Activated T-helper 9 cell treated with anti-CD3 and anti-CD28 coated beads, Interleukin-2, amount 50 U/mL, for 16 hours (primary cell): ENCODE measurements around the gene LYSMD1.
"Not testable (repeated sequence)": the region's sequence is repeated elsewhere in the genome, so short reads cannot be mapped to it uniquely, and the experiment has no call there.

ENCODE experiments used
- DNase-seq: peaks from one replicate; pipeline ENCODE4 v3.0.0-alpha.2; 2020; ENCODE audit warnings: low read depth

Gene LYSMD1

GRCh38 chr1:151165738-151166504 lies at the start of gene LYSMD1, which contains the start of gene SCNM1:
TSS of gene LYSMD1 (minus strand) at chr1:151165902. CDS start at chr1:151165258, 644 bp downstream.
TSS of gene SCNM1 (plus strand) at chr1:151166144. CDS start at chr1:151166153, 9 bp downstream.
- DNase-seq: peak; percentile 91

DNA sequence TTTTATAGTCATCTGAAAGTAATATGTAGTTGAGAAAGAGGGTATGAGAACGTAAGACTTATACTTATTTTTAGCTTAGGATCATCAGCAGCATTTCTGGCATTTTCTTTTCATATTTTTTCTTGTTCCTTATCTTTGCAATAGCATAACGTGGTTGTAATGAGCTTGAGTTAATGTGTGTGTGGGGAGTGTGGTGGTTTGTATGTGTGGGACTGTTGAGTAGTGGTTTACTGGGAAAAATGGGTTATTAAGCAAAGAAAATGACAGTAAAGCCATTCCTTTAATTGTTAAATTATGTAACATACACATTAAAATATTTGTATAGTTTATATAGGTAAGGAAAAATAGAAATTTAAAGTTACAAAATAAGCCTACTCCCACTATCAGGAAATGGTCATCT lies 47.9 kb upstream of the LYSMD1 start:
- DNase-seq: no peak

- no peak for DNase-seq
Observed at GRCh38 chr1:151211972-151212705, 46.4 kb upstream of the LYSMD1 start.

DNA sequence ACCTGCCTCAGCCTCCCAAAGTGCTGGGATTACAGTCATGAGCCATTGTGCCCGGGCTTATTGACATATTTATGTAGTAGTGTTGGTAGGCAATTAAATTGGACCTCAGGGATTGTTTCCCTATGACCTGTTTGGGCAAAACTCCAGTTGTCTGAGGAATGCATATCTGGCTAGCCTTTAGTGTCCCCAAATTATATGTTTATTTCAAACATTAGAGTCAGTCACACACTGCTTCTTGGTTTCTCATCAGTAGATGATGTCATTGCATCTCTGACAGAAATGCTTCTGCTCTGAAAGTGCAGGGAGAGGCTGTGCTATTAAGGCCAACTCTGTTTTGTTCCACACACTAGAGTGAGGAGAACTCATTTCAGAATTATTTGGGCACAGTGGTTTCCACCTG lies 45.1 kb upstream of the LYSMD1 start:
- no peak for DNase-seq

DNA sequence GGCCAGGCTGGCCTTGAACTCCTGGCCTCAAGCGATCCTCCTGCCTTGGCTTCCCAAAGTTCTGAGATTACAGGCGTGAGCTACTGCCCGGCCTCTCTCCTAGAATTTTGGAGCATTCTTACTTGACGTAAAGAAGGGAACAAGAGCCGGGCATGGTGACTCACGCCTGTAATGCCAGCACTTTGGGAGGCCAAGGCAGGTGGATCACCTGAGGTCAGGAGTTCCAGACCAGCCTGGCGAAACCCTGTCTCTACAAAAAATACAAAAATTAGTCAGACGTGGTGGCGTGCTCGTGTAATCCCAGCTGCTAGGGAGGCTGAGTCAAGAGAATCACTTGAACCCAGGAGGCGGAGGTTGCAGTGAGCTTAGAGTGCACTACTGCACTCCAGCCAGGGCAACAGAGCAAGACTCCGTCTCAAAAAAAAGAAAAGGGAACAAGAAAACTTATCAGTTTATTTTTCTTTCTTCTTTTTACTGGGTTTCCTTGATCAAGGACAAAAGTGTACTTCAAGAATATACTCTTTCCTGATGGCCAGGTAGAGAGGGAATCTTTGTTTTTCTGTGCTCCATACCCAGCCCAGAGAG lies 39.8 kb upstream of the LYSMD1 start:
- DNase-seq: not testable (repeated sequence)

DNA sequence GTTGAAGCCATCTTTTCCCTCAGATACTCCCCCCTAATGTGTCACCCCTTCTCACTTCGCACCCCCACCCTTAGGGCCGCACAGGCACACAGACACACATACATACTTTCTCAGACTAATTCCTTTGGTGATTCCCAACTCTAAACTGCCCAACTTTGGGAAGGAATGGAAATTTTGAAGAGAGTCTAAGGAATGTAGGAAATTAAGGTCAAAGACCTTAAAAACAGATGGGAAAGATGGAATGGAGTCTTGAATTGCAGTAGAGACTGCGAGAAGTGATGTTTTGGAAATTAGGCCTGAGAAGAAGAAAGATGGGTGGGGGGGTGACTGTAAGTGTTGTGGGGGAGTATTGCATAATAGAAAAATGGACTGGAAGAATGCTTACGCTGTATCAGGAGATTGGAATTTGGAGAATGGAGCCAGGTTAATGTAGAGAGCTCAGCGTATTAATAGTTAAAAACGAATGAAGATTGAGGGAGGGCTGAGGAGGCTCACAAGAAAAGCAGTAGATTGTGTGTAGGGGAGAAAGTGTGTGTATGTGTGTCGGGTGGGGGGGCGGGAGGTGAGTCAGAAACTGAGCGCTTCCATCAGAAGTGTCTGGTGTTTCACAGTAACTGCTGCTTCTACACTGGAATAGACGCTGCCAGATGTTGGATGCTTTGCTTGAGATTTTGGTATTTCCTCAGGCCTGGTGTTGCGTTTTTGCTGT lies 34.3 kb upstream of the LYSMD1 start:
- DNase-seq: no peak

DNA sequence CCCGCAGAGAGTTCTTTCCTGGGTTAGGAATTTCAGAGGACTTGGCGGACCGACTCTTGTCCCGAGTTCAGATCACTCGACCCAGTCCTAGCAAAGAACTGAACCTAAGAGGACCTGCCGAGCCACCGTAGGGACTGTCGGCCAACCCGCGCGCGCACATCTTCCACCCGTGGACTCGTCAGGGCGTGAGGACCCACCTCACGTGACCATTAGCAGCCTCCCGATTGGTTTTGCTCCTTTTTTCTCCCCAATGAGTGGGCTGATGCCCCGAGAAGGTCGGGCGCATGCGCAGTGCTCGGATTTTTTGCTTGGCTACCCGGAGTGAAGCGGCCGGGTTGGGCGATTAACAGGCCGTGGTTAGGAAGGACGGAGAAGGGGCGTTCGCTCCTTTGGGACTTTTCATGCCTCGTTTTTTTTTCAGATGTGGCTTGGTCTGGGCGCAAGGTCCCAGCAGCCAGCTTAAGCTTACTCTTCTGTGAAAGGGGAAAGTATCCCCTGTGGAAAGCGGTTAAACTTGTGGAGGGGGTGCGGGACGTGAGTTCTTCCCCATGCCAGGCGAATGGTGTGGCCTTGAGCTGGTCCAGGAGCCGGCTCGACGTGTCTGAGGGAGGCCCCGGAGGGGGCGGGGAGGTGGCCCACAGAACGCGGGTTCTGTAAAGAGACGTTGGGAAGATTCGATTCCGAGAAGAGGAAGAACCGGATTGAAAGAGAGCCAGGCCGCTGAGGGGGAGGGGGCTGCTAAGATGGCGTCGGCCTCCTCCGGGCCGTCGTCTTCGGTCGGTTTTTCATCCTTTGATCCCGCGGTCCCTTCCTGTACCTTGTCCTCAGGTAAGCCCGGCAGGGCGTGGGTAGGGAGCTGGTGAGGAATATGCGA lies 32.8 kb upstream of the LYSMD1 start, which contains the start of gene PIP5K1A:
Gene PIP5K1A, plus strand, starts transcription at position 299 of the 874 bp plus-strand sequence. Its CDS starts 445 bp downstream, at position 744.
- peak; percentile 97 for DNase-seq

DNA sequence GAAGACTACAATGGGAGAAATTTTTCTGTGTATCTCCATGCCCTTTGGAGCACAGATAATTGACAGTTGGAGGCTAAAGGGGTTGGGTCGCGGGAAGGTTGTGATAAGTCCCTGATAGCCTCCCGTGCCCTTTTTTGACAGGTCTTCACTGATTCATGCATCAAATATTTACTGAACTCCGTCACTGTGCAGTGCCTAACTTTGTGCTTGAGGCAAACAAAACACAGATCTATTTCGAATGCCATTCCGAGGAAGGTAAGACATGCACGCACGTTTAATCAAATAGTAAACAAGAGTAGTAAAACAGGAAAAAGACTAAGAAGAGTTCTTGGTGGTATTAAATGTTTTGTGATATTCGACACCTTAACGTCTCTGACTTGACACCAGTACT lies 32.2 kb upstream of the LYSMD1 start:
- no peak for DNase-seq

GRCh38 chr1:151196292-151196800 lies 30.6 kb upstream of the LYSMD1 start:
- no peak for DNase-seq

DNA sequence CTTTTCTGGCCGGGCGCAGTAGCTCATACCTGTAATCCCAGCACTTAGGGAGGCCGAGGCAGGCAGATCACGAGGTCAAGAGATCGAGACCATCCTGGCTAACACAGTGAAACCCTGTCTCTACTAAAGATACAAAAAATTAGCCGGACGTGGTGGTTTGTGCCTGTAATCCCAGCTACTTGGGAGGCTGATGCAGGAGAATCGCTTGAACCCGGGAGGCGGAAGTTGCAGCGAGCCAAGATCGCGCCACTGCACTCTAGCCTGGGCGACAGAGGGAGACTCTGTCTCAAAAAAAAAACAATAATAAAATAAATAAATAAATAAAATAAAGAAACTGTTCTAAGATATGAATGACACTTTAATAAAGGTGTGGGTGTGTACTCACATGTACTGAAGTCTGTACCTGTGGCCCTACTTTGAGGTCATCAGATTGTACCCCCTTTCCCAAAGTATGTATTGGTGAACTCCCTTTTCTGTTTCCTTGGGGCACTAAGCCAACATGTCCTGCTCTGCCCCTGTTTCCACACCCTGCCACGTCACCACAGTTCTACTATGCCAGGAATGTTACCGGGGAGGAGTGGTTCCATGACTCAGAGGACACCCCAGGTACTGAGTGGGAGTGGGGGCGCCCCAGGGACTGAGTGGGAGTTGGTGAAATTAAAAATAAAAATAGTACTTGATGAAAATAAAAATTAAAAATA lies 29.3 kb upstream of the LYSMD1 start:
- not testable (repeated sequence) for DNase-seq

DNA sequence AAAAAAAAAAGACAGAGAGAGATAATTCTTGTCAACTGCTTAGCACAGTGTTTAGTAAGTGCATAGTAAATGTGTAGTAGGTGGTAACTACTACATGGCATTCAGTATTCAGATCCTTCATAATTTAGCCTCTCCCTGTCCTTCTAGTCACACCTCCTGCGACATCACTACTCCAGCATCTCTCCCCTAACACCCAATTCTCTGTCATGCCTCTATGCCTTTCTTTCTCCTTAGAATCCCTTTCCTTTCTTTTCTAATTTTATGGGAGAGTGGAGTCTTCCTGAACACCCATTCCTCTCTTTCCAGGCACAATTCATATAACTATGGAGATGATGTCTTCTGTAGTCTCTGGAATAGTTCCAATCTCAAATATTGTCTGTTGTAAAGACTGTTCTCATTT lies 28.2 kb upstream of the LYSMD1 start:
- DNase-seq: no peak

DNA sequence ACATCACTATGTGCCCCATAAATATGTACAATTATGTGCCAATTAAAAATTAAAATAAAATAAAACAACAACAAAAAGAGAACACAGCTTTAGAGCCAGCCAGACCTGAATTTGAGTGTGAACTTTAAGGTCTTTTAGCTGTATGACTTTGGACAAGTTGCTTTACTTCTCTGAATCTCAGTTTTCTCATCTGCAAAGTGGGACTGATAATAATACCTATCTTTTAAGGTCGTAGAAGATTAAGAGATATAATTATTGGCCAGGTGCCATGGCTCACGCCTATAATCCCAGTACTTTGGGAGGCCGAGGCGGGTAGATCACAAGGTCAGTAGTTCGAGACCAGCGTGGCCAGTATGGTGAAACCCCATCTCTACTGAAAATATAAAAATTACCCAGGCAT lies 27.6 kb upstream of the LYSMD1 start:
- DNase-seq: no peak

DNA sequence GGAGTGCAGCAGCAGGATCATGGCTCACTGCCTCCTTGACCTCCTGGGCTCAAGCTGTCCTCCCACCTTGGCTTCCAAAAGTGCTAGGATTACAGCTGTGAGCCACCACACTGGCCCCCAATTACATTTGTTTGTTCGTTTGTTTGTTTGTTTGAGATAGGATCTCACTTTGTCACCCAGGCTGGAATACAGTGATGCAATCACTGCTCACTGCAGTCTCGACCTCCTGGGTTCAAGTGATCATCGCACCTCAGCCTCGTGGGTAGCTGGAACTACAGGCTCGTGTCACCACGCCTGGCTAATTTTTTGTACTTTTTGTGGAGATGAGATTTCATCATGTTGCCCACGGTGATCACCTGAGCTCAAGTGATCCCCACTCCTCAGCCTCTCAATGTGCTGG lies 26.3 kb upstream of the LYSMD1 start:
- DNase-seq: no peak

- peak; percentile 76 for DNase-seq
Observed at GRCh38 chr1:151189637-151190445, 24.1 kb upstream of the LYSMD1 start, which contains the start of gene VPS72. TSS of gene VPS72 (minus strand) at chr1:151190197. CDS start at chr1:151190121, 76 bp downstream.

- not testable (repeated sequence) for DNase-seq
Observed at GRCh38 chr1:151188667-151189066, 23.0 kb upstream of the LYSMD1 start.

GRCh38 chr1:151187205-151187604 lies 21.5 kb upstream of the LYSMD1 start:
- DNase-seq: no peak

GRCh38 chr1:151184211-151184610 lies 18.5 kb upstream of the LYSMD1 start:
- DNase-seq: no peak

DNA sequence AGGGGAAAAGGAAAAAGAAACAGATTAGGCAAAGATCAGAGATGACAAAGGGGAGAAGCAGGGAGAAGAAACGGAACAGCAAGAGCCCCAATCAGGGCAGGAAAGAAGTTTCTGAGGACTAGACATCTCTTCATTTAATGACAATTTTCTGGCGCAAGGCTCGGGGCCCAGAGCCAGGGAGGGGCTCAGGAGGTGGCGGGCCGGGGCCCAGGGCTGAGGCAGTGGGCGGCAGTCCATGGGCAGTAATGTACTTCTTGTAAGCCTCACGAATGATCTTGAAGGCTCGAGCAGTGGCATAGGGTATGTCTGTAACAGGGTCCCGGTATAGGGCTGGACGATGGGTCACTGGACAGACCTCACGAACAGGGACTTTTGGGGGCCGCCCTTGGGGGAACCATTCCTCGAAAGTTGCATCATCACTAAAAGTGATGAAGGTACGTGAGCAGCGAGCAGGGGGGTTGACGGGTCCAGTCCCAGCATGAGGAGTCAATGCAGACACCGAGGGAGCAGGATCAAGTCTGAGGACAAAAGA lies 10.9 kb upstream of the LYSMD1 start:
- no peak for DNase-seq

DNA sequence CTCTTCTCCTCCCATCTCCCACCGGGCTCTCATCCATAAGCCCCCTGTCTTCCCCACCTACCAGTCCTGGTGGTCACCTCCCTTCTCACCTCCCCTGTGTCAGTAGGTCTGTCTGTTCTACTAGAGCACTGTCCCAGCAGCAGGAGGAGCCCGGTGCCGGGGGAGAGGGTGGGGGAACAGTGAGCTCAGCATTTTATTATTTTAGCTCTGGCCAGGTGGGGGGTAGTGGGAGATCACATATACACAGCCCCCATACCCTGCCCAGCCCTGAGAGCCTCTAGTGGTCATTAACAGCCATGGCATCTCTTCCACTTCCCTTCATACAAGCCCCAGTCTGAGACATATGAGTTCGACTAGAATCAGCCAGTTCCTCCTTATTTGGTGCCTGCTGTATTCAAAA lies 10.2 kb upstream of the LYSMD1 start, which contains the start of gene TMOD4:
Gene TMOD4, minus strand, starts transcription at position 119 of the 400 bp plus-strand sequence. CDS start 1,106 bp downstream, outside the sequence.
- DNase-seq: no peak
